ENCODE measurements around the gene ZNF366. TPM values are rescaled to one million over a fixed set of nuclear protein-coding genes. Genes with fewer than 3 reads are reported as not detected.

ZNF366 gene
- total RNA-seq, 2 donors from 2014 or later, result 0.92 to 1.0 TPM

DNA sequence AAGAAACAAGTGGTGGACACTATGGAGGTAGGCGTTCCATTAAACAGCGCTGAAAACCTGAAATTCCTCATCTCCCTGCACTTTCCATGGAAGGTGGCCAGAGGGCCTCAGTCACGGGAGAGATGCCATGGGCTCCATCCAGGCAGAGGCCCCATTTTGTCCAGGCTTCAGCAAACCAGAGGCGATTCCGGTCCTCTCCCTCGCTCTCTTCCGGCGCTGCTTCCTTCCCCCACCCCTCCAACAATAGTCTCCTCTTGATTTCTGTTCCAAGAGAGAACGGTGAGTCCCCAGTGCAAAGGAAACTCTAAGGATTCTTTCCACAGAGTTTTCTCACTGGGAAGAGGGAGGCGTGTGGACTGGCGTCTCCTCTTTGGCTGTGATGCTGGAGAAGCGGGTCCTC is 7.5 kb downstream of the ZNF366 start:
- no peak for ATAC-seq
- intact Hi-C loops (cut with DNase I, micrococcal nuclease), result no loop called here

DNA sequence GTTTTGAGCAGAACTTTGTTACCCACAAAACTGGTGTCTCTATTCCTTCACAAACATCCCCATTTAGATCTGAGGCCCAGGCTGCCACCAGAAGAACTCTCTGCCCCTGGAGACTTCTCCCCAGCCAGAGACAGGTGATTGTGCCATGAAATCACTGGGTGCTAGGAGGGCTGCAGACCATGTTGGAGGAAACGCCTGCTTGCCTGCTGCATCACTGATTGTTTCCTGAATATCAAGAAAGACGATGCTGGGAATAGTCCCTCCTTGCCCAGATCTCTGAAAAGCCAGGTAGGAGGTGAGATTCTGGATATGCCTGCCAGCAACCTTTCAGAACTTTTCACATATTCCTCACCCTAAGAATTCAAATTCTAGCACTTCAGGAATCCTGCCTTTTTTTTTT is 8.1 kb downstream of the ZNF366 start:
- no peak for DNase-seq
- intact Hi-C loops (cut with DNase I, micrococcal nuclease), result no loop called here
- ATAC-seq, result no peak

More for the DNA sequence above, 7.5 kb downstream of the ZNF366 start:
- DNase-seq, result no peak

DNA sequence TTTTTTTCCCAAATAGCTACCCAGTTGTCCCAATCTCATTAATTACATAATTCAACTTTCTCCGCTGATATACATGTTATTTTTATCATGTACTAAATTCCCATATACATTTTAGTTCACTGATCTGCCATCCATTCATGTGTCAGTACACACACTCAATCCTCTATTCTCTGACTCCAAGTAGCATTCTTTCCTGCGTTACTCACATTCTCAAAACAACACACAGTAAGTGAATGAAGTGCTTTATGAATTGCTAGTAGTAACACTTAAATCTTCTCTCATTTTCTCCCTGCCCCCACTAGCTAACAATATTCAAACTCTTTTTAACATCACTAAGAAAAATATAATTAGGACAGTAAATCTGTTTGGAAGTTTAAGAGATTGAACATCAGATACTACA is 8.9 kb downstream of the ZNF366 start:
- no peak for DNase-seq
- no peak for ATAC-seq
- intact Hi-C loops (cut with DNase I, micrococcal nuclease), result no loop called here

DNA sequence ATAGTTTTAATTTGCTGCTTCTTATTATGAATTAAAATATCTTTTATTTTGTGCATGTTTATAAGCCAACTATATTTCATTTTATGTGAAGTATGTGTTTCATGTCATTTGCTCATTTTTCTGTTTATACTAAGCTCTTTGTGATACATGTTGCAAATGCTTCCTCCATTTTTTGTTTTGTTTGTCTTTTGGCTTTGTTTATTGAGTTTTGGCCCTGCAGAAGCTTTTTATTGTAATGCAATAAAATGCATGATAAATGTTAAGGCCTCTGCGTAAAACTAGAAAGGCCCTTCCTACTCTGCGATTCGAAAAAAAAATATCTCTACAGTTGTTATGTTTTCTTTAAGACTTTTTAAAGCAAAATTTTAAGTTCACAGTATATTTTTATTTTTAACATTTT is 9.4 kb downstream of the ZNF366 start:
- intact Hi-C loops (cut with DNase I, micrococcal nuclease), result no loop called here
- DNase-seq (no peak), ATAC-seq (peak; percentile 80)

DNA sequence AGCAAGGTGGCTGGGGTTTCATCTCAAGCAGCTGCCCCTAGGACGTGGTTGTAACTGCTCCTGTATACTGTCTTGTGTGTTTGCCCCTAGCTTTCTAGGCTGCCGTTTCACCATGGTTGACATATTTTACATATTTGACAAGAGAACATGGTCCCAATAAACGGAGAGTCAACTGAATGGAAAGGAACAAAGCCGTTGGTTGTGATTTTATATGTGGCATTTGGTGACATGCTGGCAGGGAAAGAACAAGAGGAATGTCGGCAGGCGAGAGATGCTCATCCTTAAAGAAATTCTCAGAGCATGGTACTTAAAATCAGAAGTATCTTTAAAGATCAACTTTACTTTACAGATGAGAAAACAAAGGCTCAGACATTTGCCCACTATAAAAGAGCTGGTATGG is 11.8 kb downstream of the ZNF366 start:
- intact Hi-C loops (cut with DNase I, micrococcal nuclease), result no loop called here
- ATAC-seq (no peak), DNase-seq (no peak)

DNA sequence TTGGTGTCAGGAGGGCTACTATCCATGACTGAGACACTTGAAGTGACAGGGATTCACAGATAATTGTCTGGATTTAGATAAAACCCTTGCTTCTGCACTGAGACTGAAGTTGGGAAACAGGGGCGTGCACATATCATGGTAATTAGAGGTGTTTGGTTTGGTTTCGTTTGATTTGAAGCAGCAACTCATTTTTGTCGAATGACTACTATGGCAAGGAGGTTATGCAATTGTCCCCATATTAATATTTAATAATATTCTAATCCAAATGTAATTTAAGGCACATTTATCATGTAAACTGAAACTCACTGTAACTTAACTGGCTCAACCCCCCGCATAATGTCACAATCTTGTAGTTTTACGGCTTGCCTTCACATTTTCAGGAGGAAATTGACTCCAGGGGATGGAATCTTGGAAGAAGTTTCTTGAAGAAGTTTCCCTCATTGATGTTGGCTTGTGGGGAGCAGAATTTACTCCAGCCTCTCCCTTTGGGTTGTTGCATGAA is 12.5 kb downstream of the ZNF366 start:
- intact Hi-C loops (cut with DNase I, micrococcal nuclease), result no loop called here
- no peak for DNase-seq
- no peak for ATAC-seq

DNA sequence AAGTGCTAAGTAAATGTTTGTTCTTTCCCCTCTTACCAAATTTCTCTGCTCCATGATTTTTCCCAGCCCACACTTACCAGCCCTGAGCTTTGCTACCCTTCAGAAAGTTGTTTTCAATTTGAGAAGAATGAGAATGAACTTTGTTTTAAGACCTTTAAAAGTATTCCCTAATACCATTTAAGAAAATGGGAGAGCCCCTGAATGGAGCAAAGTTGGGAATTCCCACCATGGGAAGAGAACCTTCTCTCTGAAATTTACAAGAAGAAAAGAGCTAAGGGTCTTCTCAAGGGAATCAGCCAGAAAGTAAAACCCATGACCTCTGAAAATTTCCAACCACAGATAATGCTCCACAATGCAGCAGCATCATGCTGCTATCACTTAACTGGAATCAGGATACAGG is 17.7 kb downstream of the ZNF366 start:
- ATAC-seq (no peak), DNase-seq (no peak)
- intact Hi-C loops (cut with DNase I, micrococcal nuclease), result no loop called here

DNA sequence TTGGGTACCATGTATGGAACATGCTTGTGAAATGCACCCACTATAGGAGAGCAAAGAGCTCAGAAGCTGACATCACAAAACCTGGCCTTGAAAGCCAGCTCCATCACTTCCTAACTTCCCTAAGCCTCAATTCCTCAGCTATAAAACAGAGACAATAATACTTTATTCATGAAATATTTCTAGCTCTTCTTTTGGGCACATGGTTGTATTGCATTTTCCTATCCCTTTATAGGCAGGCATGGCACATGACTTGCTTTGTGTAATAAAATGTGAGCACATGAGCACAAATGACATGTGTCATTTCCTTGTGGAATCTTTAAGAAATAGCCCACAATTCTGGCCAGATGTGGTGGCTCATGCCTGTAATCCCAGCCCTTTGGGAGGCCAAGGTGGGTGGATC is 18.5 kb downstream of the ZNF366 start:
- DNase-seq (no peak), ATAC-seq (no peak)
- intact Hi-C loops (cut with DNase I, micrococcal nuclease), result no loop called here

DNA sequence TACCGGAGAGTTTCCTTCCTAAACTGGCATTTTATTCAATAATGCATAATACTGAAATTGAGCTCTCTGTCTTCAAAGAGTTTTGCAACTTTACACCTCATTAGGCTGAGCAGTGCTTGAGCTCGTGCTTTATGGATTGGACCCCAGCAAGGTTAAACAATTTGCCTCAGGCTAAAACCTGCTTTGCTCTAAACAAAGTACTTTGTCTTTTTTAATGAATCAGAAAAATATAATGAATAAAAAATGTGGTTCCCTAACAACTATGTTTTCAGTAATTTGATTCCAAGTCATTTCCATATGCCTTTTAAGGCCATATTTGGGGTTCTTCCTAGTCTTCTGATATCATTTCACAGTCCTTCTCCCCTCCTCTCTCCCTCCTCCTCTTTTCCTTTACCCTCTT is 20.0 kb downstream of the ZNF366 start:
- intact Hi-C loops (cut with DNase I, micrococcal nuclease), result no loop called here
- no peak for ATAC-seq
- DNase-seq, result no peak

DNA sequence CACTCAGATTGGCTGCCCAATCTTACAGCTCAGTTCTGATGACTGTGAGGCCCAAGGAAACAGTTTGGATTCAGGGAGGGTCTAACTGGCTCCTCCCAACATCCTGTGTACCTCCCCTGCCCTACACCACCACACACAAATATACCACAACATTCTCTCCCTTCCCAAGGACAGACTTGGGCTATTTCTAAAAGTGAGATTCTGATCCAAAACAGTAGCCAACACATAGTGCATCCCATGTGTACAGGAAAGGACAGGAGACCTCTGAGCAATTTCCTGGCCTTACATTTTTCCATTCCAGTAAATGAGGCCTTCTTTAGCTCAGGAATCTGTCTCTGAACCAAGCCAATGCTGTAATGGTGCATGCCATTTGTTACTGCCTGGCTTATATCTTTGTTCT is 20.8 kb downstream of the ZNF366 start:
- ATAC-seq (no peak), DNase-seq (no peak)
- intact Hi-C loops (cut with DNase I, micrococcal nuclease), result no loop called here

DNA sequence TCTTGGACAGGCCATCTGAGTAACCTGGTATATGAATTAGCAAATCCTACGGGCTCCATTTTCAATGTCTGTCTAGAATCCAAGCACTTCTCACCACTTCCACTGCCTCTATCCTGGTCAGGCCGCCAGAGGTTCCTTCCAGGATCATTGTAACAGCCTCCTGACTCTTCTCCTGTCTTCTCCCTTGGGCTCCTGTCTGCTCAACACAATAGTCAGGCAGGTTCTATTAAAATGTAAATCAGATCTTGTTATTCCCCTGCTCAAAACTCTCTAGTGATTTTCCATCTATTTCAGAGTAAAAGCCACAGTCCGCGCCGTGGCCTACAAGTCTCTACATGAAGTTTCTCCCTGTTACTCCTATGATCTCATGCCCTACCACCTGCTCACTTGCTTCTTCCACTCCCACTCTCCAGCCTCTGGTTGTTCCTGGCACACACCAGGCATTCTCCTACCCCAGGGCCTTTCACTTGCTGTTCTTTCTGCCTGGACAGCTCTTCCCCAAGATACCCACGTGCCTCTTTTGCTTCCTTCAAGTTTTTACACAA is 21.7 kb downstream of the ZNF366 start:
- no peak for ATAC-seq
- DNase-seq, result no peak
- intact Hi-C loops (cut with DNase I, micrococcal nuclease), result no loop called here

DNA sequence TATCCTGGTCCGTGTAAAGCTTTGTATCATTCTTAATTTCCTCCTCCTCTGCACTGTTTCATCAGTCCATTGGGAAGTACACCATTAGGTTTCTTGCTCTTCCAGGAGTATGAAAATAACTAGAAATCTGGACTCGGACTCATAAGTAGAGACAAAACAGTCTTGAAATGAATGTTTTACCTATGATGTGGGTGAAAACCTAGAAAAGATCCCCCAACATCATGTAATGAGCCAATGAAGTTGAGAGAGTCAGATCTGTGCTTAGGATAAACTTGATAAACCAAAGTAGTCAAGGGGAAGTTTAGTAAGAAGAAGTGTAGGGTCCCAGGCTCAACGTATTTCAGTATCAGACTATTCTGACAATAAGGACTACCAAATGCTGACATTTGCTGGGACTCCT is 25.2 kb downstream of the ZNF366 start:
- ATAC-seq, result no peak
- intact Hi-C loops (cut with DNase I, micrococcal nuclease), result no loop called here
- DNase-seq, result no peak

DNA sequence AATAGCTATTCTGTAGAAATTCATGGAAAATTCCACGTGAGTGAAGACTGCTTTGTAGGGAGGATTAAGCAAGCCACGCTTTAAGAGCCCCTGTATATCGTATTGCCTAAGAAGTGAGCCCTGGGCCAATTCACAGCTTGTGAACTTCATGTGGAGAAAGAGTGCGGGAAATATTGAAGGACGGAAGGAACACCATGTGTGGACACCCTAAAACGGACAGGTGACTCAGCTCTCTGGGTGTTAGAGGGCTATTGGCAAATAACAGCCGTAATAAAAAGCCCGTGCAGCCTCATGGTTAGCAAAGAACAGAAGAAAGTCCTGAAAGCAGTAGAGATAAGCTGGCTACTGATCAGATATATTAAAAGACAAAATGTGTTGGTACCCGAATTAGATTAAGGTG is 26.4 kb downstream of the ZNF366 start:
- DNase-seq, result no peak
- ATAC-seq, result peak; percentile 37
- intact Hi-C loops (cut with DNase I, micrococcal nuclease), result no loop called here

DNA sequence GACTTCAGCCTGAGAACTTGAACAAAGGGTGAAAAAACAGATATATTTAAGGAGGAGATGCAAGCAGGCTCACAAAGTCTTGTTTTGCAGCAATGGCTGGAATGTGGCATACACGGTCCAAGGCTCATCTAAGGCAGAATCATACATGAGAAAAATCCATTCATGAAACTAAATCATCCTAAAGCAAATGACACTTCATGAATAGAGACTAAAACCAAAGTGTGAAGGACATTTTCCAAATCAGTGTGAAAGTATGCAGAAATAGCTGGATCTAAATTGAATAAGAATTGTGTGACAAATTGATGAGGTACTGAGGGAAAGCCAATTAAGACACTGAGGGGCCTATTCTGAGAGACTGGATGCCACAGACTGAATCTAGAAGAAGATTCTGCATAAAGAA is 27.3 kb downstream of the ZNF366 start:
- ATAC-seq (no peak), DNase-seq (no peak)
- intact Hi-C loops (cut with DNase I, micrococcal nuclease), result no loop called here

DNA sequence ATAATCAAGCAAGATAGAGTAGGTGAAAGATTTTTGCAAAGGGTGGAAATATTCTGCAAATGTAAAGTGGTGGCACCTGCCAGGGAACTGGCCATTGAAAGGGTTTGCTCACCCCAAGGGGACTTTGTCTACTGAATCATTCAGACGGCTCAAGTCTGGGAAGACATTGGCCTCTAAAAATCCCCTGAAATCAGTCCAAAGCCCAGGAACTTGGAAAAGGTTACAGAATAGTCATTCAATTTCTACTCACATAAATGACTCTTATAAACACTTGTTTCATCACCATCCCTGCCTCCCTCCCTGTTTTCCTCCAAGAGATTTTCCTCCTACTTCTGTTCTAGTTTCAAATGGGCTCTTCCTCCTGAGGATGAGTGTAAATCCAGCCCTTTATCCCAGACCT is 28.5 kb downstream of the ZNF366 start:
- ATAC-seq (no peak), DNase-seq (no peak)
- intact Hi-C loops (cut with DNase I, micrococcal nuclease), result no loop called here

DNA sequence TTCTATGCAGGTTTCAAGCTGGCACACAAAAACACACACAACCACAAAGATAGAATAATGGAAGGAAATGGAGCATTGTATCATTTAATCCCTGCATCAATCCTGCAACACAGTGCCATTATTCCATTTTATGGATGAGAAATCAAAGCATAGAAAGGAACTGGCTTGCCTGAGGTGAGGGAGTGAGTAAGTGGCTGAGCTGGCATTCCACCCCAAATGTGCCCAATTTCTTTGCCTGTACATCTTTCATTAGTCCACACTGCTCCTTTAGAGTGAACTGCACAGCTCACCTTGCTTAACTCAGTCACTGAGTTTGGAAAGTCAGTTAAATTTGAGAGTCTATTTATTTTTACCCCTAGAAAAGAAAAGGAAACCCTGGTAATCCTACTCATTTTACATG is 28.9 kb downstream of the ZNF366 start:
- intact Hi-C loops (cut with DNase I, micrococcal nuclease), result no loop called here
- no peak for ATAC-seq
- DNase-seq, result no peak

DNA sequence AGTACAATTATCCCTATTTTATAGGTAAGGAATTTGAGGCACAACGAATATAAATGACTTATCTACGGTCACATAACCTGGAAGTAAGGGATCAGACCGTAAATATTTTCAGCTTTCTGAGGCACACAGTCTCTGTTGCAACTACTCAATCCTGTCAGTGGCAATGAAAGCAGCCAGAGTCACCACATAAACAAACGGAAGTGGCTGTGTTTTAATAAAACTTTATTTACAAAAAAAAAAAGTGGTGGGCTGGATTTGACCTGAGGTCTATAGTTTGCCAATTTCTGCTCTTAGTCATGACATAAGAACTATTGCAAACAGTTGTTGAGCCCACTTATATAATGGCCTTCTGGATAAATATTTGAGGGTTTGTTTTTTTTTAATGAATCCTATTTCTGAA is 29.6 kb downstream of the ZNF366 start:
- ATAC-seq (no peak), DNase-seq (no peak)
- intact Hi-C loops (cut with DNase I, micrococcal nuclease), result no loop called here

DNA sequence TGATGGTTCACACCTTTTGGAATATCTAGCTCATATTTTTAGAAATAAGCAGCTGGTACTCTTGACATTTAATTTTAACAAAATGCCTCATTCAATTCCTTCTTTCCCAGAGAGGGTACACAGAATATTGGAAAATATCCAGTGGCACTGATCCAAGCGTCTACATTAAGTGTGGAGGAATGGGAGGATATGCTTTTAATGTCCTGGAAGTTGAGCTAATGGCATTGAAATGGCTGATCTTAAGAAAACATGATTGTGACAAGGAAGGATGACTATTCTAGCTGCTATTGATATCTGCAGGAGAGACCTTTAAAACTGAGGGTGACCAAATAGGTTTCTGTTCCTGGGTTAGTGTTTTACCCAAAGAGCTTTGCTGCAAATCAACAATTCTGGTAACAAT is 30.0 kb downstream of the ZNF366 start:
- ATAC-seq (no peak), DNase-seq (no peak)
- intact Hi-C loops (cut with DNase I, micrococcal nuclease), result no loop called here

DNA sequence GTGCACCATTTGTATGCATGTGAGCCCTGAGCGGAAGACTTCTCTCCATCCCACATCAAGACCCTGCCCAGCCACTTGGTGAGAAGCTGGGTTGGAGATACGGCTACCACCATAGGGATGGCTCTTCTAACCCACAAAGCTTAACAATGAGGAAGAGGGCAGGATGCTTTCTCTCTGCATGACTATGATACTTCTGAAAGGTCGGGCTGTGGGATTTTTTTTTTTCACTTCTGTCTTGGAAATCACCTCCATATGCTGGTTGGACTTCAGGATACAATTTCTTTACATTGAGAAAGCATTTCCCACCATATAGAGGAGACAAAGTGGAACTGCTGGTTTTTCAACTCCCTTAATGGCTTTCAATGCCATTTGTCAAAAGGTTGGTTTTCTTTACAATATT is 30.5 kb downstream of the ZNF366 start:
- intact Hi-C loops (cut with DNase I, micrococcal nuclease), result no loop called here
- no peak for ATAC-seq
- DNase-seq, result no peak

DNA sequence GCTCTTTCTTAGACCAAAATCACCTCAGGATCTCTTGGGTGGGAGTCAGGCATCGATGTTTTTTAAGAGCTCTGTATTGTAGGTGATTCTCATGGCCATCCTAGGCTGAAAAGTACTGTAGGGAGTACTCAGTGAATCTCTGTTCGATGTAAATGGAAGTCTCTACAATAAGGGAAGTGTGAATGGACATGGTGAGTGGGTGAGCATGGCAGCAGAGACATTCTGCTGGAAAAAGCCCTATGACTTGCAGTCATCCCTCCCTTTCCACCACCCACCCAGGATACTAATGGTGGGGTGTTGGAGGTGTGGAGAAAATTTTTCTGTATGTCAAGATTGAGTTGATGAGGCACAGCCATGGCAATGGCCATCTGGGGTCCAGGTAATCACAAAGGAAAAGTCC is 30.9 kb downstream of the ZNF366 start:
- no peak for ATAC-seq
- intact Hi-C loops (cut with DNase I, micrococcal nuclease), result no loop called here
- no peak for DNase-seq

DNA sequence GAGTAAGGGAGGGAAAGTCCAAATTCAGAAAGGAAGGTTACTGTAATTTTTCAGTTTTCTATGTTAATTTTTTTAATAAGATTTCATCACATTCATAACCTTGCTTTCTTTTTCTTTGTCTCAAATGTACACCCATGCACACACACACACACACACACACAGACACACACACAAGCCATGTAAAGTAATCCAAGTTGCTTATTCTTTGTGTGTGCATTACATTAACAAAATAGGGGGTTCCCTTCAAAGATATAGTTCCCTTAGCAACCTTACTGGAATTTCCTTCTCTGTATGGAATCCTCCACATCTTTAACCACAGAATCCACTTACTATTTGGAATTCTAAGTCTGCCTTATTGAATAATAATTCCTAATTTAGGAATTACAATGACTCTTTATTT is 32.7 kb downstream of the ZNF366 start:
- no peak for ATAC-seq
- DNase-seq, result no peak
- intact Hi-C loops (cut with DNase I, micrococcal nuclease), result no loop called here

DNA sequence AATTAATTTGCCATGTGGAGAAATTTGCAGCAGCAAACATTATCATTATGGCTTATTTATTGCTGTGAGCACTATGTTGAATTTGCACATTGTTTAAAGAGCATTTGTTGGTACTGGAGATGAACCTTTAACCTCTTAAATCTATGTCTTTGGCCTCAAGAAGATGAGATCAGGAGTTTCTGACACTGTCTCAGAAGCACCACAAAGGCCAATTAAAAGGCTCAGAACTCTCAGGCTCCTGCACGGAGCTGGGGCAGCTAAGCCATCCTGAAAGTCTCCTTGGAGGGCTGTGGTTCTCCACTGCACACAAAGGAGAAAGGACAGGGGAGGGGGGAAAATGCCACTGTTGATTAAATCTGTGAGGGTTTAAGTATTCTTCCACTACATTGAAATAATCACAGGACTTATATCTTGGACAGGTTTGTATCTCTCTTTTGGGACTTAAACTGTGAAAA is 33.1 kb downstream of the ZNF366 start:
- DNase-seq, result no peak
- intact Hi-C loops (cut with DNase I, micrococcal nuclease), result no loop called here
- no peak for ATAC-seq

Data from left colon (tissue), 2 donors.